ENCODE results near the gene RASAL2.

RASAL2 gene

DNA sequence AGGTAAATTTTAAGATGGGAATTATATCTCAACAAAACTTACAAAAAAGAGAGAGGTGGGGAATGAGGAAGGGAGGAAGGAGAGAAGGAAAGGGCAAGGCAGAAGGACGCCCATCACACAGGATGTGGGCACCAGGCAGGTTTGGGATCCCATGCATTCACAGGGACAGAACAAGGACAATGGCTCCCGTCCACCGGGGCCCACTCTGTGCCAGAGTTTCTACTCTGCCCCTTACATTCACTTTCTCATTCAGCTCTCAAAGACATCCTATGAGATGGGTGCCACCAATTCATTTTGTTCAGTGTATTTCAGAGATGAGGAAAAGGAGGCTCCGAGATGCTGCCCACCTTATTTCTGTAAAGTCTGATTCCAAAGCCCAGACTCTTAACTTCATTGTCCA lies 395.5 kb downstream of the RASAL2 start:
- Histone ChIP-seq H3K9me3 (ENCODE audit: low read depth, low read length) (no peaks in the 10 kb centered on the region), H3K27ac (no peak overlapping the region), H3K9ac (ENCODE audit: insufficient read length) (no peak overlapping the region), H3K4me3 (no peak overlapping the region), H3K36me3 (ENCODE audit: insufficient read depth, low read length) (no peaks in the 10 kb centered on the region)
- no peak for DNase-seq (ENCODE audit: low read depth, low spot score)
- TF ChIP-seq POLR2AphosphoS5 (IDR thresholded peaks at IDR 0.05; ENCODE audit: borderline replicate concordance, low read depth, low read length) (no peak), EZH2 (IDR thresholded peaks at IDR 0.05) (no peak), FOXP2 (optimal IDR thresholded peaks at IDR 0.05; ENCODE audit: control extremely low read depth, extremely low read length, insufficient read depth) (no peak)

DNA sequence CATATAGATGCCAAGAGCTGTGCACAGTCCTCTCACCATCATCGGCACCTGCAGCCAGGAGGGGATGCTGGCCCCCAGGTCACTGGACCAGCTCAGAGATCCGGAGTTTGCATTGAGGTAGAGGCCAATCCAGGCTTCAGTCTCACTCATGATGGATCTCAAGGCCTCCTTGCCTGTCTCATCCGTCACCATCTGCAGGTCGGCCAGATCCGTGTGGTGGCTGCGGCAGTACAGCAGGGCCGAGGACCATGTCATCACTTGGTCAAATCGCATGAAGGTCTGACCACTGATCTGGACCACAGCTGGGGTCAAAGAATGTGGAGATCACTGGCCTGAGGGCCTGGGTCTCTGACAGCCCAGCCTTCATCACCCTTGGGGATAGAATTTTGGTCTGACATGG lies 396.2 kb downstream of the RASAL2 start:
- H3K9ac ChIP-seq (ENCODE audit: insufficient read length): no peak overlapping the region

DNA sequence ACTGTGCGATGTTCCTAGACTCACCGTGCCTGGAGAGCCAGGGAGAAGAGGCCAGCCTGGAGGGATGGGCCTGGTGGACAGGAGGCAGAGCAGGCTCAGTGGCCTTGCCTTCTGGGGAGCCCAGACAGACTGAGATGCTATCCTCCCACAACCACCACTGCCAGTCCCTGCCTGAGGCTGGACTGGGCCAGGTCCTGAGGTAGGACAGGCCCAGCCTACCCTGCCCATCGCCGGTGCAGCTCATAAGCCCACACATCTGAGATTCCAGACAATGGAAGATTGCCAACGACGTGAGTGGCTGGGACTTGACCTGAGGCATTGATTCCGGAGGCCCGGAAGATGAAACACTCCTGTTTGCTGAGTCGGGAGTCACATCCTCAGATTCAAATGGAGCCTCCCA lies 397.1 kb downstream of the RASAL2 start:
- H3K27ac ChIP-seq: no peak overlapping the region
- H3K9me3 ChIP-seq (ENCODE audit: low read depth, low read length): no peaks in the 10 kb centered on the region
- no peak overlapping the region for H3K9ac ChIP-seq (ENCODE audit: insufficient read length)
- H3K4me3 ChIP-seq: no peak overlapping the region
- DNase-seq (ENCODE audit: low read depth, low spot score): no peak
- H3K36me3 ChIP-seq (ENCODE audit: insufficient read depth, low read length): no peaks in the 10 kb centered on the region
- TF ChIP-seq EZH2 (IDR thresholded peaks at IDR 0.05): no peak
- TF ChIP-seq FOXP2 (optimal IDR thresholded peaks at IDR 0.05; ENCODE audit: control extremely low read depth, extremely low read length, insufficient read depth): no peak
- no peak for TF ChIP-seq POLR2AphosphoS5 (IDR thresholded peaks at IDR 0.05; ENCODE audit: borderline replicate concordance, low read depth, low read length)

More for the DNA sequence above, 396.2 kb downstream of the RASAL2 start:
- H3K9me3 ChIP-seq (ENCODE audit: low read depth, low read length): no peaks in the 10 kb centered on the region
- no peak for TF ChIP-seq FOXP2 (optimal IDR thresholded peaks at IDR 0.05; ENCODE audit: control extremely low read depth, extremely low read length, insufficient read depth)
- TF ChIP-seq EZH2 (IDR thresholded peaks at IDR 0.05): no peak
- TF ChIP-seq POLR2AphosphoS5 (IDR thresholded peaks at IDR 0.05; ENCODE audit: borderline replicate concordance, low read depth, low read length): no peak
- H3K4me3 ChIP-seq: no peak overlapping the region
- no peak overlapping the region for H3K27ac ChIP-seq
- no peaks in the 10 kb centered on the region for H3K36me3 ChIP-seq (ENCODE audit: insufficient read depth, low read length)
- DNase-seq (ENCODE audit: low read depth, low spot score): no peak

DNA sequence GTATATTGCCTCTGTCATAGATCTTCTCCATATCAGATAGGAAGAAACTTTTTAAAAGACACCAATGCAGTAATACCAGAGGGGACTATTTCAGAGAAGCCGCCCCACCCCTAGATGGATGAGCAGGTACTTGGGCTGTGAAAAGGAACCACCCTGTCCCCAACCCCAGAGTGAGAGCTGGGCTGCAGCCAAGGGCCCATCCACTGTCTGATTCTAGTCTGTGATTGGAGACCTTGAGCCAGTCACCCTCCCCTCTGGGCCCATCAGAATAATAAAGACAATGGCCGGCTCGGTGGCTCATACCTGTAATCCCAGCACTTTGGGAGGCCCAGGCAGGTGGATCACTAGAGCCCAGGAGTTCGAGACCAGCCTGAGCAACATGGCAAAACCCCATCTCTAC lies 397.8 kb downstream of the RASAL2 start:
- TF ChIP-seq POLR2AphosphoS5 (IDR thresholded peaks at IDR 0.05; ENCODE audit: borderline replicate concordance, low read depth, low read length) (no peak), FOXP2 (optimal IDR thresholded peaks at IDR 0.05; ENCODE audit: control extremely low read depth, extremely low read length, insufficient read depth) (no peak), EZH2 (IDR thresholded peaks at IDR 0.05) (no peak)
- Histone ChIP-seq H3K4me3 (no peak overlapping the region), H3K9me3 (ENCODE audit: low read depth, low read length) (no peaks in the 10 kb centered on the region)

DNA sequence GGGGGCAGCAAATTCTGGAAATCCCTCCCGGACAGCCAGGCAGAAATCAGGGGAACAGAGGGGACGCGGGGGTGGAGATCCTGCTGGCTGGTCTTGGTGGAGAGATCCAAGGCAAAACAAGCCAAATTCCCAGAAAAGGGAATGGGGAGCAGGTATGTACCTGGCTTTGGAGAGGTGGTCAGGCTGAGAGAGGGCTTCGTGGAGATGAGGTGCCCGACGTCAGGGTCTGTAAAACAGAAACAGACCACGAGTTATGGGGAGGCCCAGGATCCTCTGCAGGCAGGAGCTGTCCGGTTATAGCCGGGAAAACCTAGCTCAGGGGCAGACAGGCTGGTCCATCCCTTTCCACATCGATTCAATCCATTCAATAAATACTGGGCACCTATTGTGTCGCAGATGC lies 398.4 kb downstream of the RASAL2 start:
- H3K4me3 ChIP-seq: no peak overlapping the region
- H3K27ac ChIP-seq: no peak overlapping the region
- no peaks in the 10 kb centered on the region for H3K36me3 ChIP-seq (ENCODE audit: insufficient read depth, low read length)
- DNase-seq (ENCODE audit: low read depth, low spot score): no peak
- no peaks in the 10 kb centered on the region for H3K9me3 ChIP-seq (ENCODE audit: low read depth, low read length)
- TF ChIP-seq EZH2 (IDR thresholded peaks at IDR 0.05): no peak
- no peak for TF ChIP-seq POLR2AphosphoS5 (IDR thresholded peaks at IDR 0.05; ENCODE audit: borderline replicate concordance, low read depth, low read length)
- TF ChIP-seq FOXP2 (optimal IDR thresholded peaks at IDR 0.05; ENCODE audit: control extremely low read depth, extremely low read length, insufficient read depth): no peak
- no peak overlapping the region for H3K9ac ChIP-seq (ENCODE audit: insufficient read length)

More for the DNA sequence above, 397.8 kb downstream of the RASAL2 start:
- Histone ChIP-seq H3K27ac (no peak overlapping the region), H3K36me3 (ENCODE audit: insufficient read depth, low read length) (no peaks in the 10 kb centered on the region), H3K9ac (ENCODE audit: insufficient read length) (no peak overlapping the region)
- DNase-seq (ENCODE audit: low read depth, low spot score): no peak

DNA sequence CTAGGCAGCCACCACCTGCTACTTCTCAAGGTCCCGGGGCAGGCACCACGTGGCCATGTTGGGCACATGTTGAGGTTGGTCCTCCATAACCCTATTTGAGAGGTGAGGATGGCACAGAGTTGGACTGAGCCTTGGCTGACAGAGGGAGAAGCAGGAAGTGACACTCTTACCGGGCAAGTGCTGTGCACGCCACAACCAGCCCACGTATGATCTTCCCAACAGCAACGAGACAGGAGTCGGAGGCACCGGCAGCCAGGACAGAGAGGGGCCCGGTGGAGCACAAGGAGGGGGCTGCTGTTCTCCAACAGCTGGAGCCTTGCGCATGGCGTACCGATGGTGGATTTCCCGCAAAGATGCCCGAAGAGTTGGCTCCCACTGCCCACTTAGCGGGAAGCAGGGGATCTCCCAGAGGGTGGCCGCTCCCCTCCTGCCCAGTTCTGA lies 399.4 kb downstream of the RASAL2 start:
- TF ChIP-seq POLR2AphosphoS5 (IDR thresholded peaks at IDR 0.05; ENCODE audit: borderline replicate concordance, low read depth, low read length): no peak
- TF ChIP-seq EZH2 (IDR thresholded peaks at IDR 0.05): no peak
- no peak for TF ChIP-seq FOXP2 (optimal IDR thresholded peaks at IDR 0.05; ENCODE audit: control extremely low read depth, extremely low read length, insufficient read depth)
- DNase-seq (ENCODE audit: low read depth, low spot score): no peak
- Histone ChIP-seq H3K9ac (ENCODE audit: insufficient read length) (no peak overlapping the region), H3K9me3 (ENCODE audit: low read depth, low read length) (no peaks in the 10 kb centered on the region), H3K27ac (no peak overlapping the region), H3K4me3 (no peak overlapping the region), H3K36me3 (ENCODE audit: insufficient read depth, low read length) (no peaks in the 10 kb centered on the region)

DNA sequence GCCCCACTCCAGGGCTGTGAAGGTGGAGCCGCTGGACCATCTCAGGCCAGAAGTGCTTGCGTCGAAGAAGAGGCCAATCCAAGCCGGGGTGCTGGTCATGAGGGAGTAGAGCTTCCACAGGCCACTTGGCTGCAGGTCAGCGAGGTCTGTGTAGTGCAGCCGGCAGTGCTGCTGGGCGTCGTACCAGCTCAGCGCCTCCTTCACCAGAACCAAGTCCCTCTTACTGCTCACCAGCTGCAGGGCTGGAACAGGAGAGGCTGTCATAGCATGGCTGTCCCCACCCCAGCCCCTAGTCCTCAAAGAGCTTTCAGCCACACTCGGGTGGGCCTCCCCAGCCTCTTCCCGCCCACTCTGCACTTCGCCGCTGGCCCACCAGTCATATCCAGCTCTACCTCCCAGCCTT lies 400.7 kb downstream of the RASAL2 start:
- Histone ChIP-seq H3K27ac (no peak overlapping the region), H3K9me3 (ENCODE audit: low read depth, low read length) (no peaks in the 10 kb centered on the region), H3K4me3 (no peak overlapping the region), H3K36me3 (ENCODE audit: insufficient read depth, low read length) (no peaks in the 10 kb centered on the region), H3K9ac (ENCODE audit: insufficient read length) (no peak overlapping the region)
- no peak for TF ChIP-seq EZH2 (IDR thresholded peaks at IDR 0.05)
- no peak for TF ChIP-seq POLR2AphosphoS5 (IDR thresholded peaks at IDR 0.05; ENCODE audit: borderline replicate concordance, low read depth, low read length)
- no peak for TF ChIP-seq FOXP2 (optimal IDR thresholded peaks at IDR 0.05; ENCODE audit: control extremely low read depth, extremely low read length, insufficient read depth)
- no peak for DNase-seq (ENCODE audit: low read depth, low spot score)

DNA sequence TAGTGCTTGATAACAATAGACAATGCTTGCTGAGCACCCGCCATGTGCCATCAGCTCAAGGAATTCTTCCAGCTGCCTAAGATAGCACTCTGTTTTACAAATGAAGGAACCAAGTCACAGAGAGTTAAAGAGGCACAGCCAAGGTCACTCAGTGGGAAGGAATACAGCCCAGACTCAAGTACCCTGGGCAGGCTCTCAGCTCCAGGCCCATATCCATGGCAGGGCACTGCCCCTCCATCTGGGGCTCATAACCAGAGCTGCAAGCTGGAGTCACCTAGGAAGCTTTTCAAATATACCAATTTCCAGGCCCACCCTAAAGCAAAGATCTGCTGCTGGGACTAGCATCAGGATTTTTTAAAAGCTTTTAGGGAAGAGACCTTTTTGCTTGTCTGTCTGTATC lies 401.3 kb downstream of the RASAL2 start:
- H3K9ac ChIP-seq (ENCODE audit: insufficient read length): no peak overlapping the region
- H3K36me3 ChIP-seq (ENCODE audit: insufficient read depth, low read length): no peaks in the 10 kb centered on the region
- DNase-seq (ENCODE audit: low read depth, low spot score): no peak
- no peaks in the 10 kb centered on the region for H3K9me3 ChIP-seq (ENCODE audit: low read depth, low read length)
- TF ChIP-seq FOXP2 (optimal IDR thresholded peaks at IDR 0.05; ENCODE audit: control extremely low read depth, extremely low read length, insufficient read depth) (no peak), POLR2AphosphoS5 (IDR thresholded peaks at IDR 0.05; ENCODE audit: borderline replicate concordance, low read depth, low read length) (no peak), EZH2 (IDR thresholded peaks at IDR 0.05) (no peak)
- no peak overlapping the region for H3K27ac ChIP-seq
- no peak overlapping the region for H3K4me3 ChIP-seq

DNA sequence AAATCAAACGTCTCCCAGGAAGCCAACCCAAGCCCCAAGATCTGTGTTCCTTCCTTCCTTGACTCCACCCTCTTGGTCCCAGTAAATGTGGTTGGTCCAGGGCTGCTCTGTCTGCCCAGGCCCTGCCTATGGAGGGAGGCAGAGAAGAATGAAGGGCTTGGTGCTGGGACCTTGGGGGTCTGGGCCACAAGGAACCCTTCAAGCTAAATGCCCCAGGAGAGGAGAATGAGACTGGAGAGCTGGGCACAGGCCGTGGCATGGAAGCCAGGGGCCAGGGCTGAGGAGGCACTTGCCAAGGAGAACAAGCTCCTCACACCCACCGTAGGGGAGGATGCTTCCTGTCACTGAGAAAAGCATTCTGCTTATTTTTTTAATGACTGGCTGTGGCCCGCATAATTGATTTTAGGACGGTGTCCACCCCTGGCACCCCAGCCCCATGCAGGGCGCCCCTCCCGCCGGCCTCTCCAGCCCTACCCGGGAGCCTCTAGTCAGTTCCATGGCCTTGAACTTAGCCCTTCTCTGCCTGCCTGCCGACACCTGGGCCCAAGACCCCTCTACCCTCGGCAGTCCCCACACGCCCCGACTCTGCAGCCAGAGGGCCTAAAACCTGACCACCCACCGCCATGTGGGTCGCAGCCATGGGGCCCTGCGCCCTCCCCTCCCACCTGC lies 402.0 kb downstream of the RASAL2 start:
- H3K9ac ChIP-seq (ENCODE audit: insufficient read length): no peak overlapping the region
- H3K36me3 ChIP-seq (ENCODE audit: insufficient read depth, low read length): no peaks in the 10 kb centered on the region
- no peak overlapping the region for H3K27ac ChIP-seq
- TF ChIP-seq FOXP2 (optimal IDR thresholded peaks at IDR 0.05; ENCODE audit: control extremely low read depth, extremely low read length, insufficient read depth): no peak
- TF ChIP-seq EZH2 (IDR thresholded peaks at IDR 0.05): no peak
- no peak for TF ChIP-seq POLR2AphosphoS5 (IDR thresholded peaks at IDR 0.05; ENCODE audit: borderline replicate concordance, low read depth, low read length)
- H3K9me3 ChIP-seq (ENCODE audit: low read depth, low read length): no peaks in the 10 kb centered on the region
- no peak for DNase-seq (ENCODE audit: low read depth, low spot score)
- H3K4me3 ChIP-seq: no peak overlapping the region
